Left ventricle myocardium superior (tissue), 1 donor: ENCODE data around the gene PXN. TPM values are rescaled to one million over a fixed set of nuclear protein-coding genes. Genes with fewer than 3 reads are reported as not detected.
"Not testable (repeated sequence)": the region's sequence is repeated elsewhere in the genome, so short reads cannot be mapped to it uniquely, and the experiment has no call there.

ENCODE experiments used
- ATAC-seq: fragments of 200-7000 bp; cut with Tn5 transposase; one replicate; pipeline ENCODE4 v1.9.1; 2020; ENCODE audit warnings: mild to moderate bottlenecking, moderate library complexity
- DNase-seq: peaks from one replicate; pipeline ENCODE4 v3.0.0-alpha.2; 2020
- intact Hi-C: fragments of 100-400 bp; cut with micrococcal nuclease; formaldehyde crosslinking; loops from one replicate; pipeline ENCODE4 v1.11.0; 2022
- total RNA-seq: library from RNA; stranded (reverse); fragmentation: NEBNext Ultra II Directional; extraction: Animal tissue kit (Norgen Biotek cat#: 25700); gene quantifications from one replicate; pipeline ENCODE4 v1.2.1, GENCODE V29; 2021
- donor health status: DM: no; HTN: yes; CAD: no; lungs with severe emphysema.

PXN gene
- total RNA-seq, 1 donor from 2014 or later, result 65.9 TPM

GRCh38 chr12:120215766-120216735 lies 49.5 kb downstream of the PXN start:
- no peak for ATAC-seq
- intact Hi-C loops, result no loop called here

GRCh38 chr12:120215357-120215735 lies 50.2 kb downstream of the PXN start:
- DNase-seq, result no peak
- ATAC-seq, result no peak

More at GRCh38 chr12:120215766-120216735, 49.5 kb downstream of the PXN start:
- DNase-seq, result no peak

GRCh38 chr12:120214626-120215356 lies 50.7 kb downstream of the PXN start:
- intact Hi-C loops, result no loop called here
- DNase-seq (no peak), ATAC-seq (no peak)

More at GRCh38 chr12:120215357-120215735, 50.2 kb downstream of the PXN start:
- intact Hi-C loops, result no loop called here

GRCh38 chr12:120213758-120214157 lies 51.8 kb downstream of the PXN start:
- intact Hi-C loops, result no loop called here

GRCh38 chr12:120213182-120213581 lies 52.3 kb downstream of the PXN start:
- DNase-seq, intact Hi-C loops, ATAC-seq: not testable (repeated sequence)

More at GRCh38 chr12:120213758-120214157, 51.8 kb downstream of the PXN start:
- no peak for ATAC-seq
- no peak for DNase-seq

GRCh38 chr12:120212301-120212700 lies 53.2 kb downstream of the PXN start:
- intact Hi-C loops, result no loop called here
- ATAC-seq, result no peak
- no peak for DNase-seq

DNA sequence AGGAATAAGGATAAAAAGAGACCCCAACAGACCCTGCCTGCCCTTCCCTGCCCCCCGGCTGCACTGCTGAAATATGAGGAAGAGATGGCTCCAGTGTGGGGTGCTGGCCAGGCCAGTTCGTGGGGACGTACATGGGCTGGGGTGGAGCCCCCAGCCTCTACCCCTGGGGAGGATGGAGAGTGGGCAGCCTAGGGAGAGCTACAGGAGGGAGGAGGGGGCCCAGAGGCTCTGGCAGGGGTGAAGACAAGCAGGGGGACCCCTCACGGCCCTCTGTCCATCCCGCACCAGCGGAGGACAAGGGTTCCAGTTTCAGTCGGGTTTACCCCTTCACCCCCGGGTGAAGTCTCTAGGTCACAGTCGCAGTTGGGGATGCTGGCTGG lies 53.6 kb downstream of the PXN start:
- intact Hi-C loops, result no loop called here
- ATAC-seq, result no peak

DNA sequence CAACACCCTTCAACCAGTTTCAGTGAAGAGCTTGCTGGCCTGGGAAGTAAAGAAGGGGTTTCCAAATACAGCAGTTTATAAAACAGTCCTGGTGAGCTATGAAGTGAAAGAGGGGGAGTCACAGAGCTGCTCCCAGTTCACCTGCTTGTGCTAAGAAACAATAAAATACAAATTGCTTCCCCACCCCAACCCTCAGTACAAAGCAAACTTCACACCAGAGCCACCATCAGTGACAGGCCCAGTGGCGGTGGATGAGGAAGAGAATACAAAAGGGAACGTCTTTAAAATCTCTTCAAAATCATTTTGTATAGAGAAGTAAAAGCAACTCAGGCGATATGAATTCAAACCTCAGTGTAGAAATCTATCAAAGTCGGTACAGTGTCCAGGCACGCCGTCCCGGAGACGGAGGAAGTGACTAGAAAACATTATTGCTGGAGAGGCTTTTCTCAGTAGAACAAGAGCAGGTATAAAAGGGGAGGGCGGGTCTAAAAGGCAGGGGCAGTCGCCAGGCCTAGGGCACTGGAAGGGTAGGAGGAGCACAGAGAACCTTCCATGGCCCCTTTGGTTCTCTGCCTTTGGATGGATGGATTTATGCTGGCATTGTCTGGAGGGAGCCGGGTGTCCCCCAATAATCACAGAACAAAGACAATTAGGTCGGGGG lies 54.2 kb downstream of the PXN start:
- ATAC-seq (no peak), DNase-seq (no peak)
- intact Hi-C loops, result no loop called here

More for the DNA sequence above, 53.6 kb downstream of the PXN start:
- no peak for DNase-seq

- intact Hi-C loops, result no loop called here
- ATAC-seq, result no peak
- no peak for DNase-seq
Observed at GRCh38 chr12:120209851-120210250, 55.7 kb downstream of the PXN start.

GRCh38 chr12:120207227-120207626 lies 58.3 kb downstream of the PXN start:
- intact Hi-C loops, result no loop called here
- ATAC-seq, result no peak
- DNase-seq, result no peak

DNA sequence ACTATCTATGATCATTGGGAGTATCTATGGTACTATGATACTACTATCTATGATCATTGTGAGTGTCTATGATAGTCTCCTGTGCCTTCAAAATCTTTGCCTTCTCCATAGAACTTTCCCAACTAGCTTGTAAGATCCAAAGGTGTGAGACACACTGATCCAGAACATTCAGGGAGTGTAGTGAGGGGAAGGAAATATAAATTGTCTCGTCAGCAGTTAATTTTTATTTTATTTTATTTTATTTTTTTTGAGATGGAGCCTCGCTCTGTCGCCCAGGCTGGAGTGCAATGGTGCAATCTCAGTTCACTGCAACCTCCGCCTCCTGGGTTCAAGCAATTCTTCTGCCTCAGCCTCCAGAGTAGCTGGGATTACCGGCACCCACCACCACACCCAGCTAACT lies 58.7 kb downstream of the PXN start:
- intact Hi-C loops, ATAC-seq, DNase-seq: not testable (repeated sequence)

DNA sequence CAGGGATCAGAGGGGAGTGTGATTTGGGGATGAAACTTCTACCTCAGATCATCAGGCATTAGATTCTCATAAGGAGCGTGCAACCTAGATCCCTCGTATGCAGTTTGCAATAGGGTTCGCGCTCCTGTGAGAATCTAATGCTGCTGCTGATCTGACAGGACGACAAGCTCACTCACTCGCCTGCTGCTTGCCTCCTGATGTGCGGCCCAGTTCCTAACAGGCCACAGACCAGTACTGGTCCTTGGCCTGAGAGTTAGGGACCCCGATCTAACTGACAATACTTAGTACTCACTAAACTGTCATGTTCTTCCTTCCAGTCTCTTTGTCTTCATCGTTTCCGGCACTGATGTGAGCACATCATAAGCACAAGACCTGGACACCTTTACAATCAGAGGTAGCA lies 59.3 kb downstream of the PXN start:
- no peak for ATAC-seq
- intact Hi-C loops, result no loop called here
- no peak for DNase-seq

GRCh38 chr12:120204171-120204570 lies 61.4 kb downstream of the PXN start:
- DNase-seq, result no peak
- ATAC-seq, result no peak
- intact Hi-C loops, result no loop called here

GRCh38 chr12:120200364-120200800 lies 65.1 kb downstream of the PXN start:
- intact Hi-C loops, result no loop called here
- ATAC-seq, result no peak
- no peak for DNase-seq

- DNase-seq, result no peak
- intact Hi-C loops, result no loop called here
Observed at GRCh38 chr12:120199595-120200306, 65.8 kb downstream of the PXN start.

GRCh38 chr12:120199025-120199424 lies 66.5 kb downstream of the PXN start:
- no peak for DNase-seq

More at GRCh38 chr12:120199595-120200306, 65.8 kb downstream of the PXN start:
- peak; percentile 24 for ATAC-seq

GRCh38 chr12:120197542-120197887 lies 68.0 kb downstream of the PXN start:
- ATAC-seq (no peak), DNase-seq (no peak)
- intact Hi-C loops, result no loop called here

More at GRCh38 chr12:120199025-120199424, 66.5 kb downstream of the PXN start:
- intact Hi-C loops, result no loop called here
- ATAC-seq, result no peak

DNA sequence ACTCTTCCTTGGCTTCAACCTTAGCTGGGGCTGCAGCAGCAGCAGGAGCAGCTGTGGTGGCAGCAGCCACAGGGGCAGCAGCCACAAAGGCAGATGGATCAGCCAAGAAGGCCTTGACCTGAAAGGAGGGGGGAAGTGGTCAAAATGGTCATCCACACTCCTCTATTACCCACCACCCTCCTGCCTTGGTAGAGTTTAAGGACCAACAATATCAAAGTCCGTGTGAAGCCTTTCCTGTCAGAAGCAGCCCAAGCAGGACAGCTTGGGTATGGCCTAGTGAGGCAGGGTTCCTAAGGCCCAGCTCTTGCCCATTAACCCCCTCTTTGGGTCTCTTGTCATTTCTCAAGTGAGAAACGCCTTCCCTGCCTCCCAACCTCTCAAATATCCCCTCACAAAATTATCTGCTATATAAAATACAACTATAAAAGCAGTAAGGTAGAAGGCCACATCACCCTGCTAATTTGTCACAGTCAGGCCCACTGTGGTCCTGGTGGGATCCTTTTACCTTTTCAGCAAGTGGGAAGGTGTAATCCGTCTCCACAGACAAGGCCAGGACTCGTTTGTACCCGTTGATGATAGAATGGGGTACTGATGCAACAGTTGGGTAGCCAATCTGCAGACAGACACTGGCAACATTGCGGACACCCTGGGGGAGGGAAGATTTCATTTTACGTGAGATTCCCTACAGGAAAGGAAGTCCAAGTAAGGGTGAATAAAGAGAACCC lies 68.6 kb downstream of the PXN start:
- intact Hi-C loops, DNase-seq, ATAC-seq: not testable (repeated sequence)
